ENCODE results near the gene SH2D3C.

DNA sequence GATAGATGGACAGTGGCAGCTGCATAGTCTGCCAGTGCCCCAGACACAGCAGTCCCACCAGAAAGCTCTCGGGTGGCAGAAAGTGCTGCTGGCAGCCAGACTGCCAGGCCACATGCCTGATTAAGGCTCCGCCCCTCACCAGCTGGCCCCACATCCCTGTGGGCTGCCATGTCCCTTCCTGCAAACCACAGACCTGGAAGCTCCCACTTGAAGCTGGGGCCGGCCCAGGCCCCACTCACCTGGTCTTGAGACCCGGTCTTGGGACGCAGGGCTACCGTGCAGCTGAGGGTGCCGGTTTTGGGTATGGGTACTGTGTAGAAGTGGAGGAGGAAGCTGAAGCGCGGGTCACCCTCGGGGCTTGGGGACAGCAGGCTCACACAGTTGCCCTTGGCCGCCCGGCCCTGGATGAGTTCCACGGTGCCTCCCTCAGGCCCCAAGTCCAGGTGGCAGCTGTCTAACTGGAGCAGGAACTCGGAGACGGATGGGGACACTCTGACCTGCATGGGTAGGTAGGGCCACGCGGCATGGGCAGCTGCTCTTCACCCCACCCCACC is 39.5 kb upstream of the SH2D3C start:
- TF ChIP-seq EZH2phosphoT487 (IDR thresholded peaks at IDR 0.05; ENCODE audit: low read length) (no peak), EZH2 (optimal IDR thresholded peaks at IDR 0.05; ENCODE audit: low read depth, low read length) (no peak)
- TF ChIP-seq, protein P1, sequence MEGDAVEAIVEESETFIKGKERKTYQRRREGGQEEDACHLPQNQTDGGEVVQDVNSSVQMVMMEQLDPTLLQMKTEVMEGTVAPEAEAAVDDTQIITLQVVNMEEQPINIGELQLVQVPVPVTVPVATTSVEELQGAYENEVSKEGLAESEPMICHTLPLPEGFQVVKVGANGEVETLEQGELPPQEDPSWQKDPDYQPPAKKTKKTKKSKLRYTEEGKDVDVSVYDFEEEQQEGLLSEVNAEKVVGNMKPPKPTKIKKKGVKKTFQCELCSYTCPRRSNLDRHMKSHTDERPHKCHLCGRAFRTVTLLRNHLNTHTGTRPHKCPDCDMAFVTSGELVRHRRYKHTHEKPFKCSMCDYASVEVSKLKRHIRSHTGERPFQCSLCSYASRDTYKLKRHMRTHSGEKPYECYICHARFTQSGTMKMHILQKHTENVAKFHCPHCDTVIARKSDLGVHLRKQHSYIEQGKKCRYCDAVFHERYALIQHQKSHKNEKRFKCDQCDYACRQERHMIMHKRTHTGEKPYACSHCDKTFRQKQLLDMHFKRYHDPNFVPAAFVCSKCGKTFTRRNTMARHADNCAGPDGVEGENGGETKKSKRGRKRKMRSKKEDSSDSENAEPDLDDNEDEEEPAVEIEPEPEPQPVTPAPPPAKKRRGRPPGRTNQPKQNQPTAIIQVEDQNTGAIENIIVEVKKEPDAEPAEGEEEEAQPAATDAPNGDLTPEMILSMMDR (IDR thresholded peaks at IDR 0.05; ENCODE audit: low read length): no peak
